H9 (cell line): ENCODE results near the gene SNX11. TPM values are rescaled to one million over a fixed set of nuclear protein-coding genes. Genes with fewer than 3 reads are reported as not detected.

Source experiments
- DNase-seq: peaks from one replicate; pipeline ENCODE4 v3.0.0-alpha.2; 2017
- H2AFZ ChIP-seq: one replicate; pipeline ENCODE4 v1.6.1; 2013; ENCODE audit warnings: mild to moderate bottlenecking, low read length, control low read depth, moderate library complexity
- H2AK5ac ChIP-seq: 2 replicates; pipeline ENCODE4 v1.6.1; 2013; ENCODE audit warnings: low read length, control low read depth, mixed read lengths; ENCODE audit not compliant: insufficient read length
- H2BK120ac ChIP-seq: one replicate; pipeline ENCODE4 v1.6.1; 2013; ENCODE audit warnings: low read depth, mild to moderate bottlenecking, low read length, control low read depth, inconsistent platforms; ENCODE audit not compliant: poor library complexity, severe bottlenecking
- H2BK12ac ChIP-seq: 2 replicates; pipeline ENCODE4 v1.6.1; 2013; ENCODE audit warnings: low read length, control low read depth, mixed read lengths, low read depth; ENCODE audit not compliant: insufficient read length
- H2BK15ac ChIP-seq: 2 replicates; pipeline ENCODE4 v1.6.1; 2013; ENCODE audit warnings: low read depth, low read length, control low read depth
- H2BK20ac ChIP-seq: one replicate; pipeline ENCODE4 v1.6.1; 2013; ENCODE audit warnings: low read depth, mild to moderate bottlenecking, low read length, control low read depth, inconsistent platforms; ENCODE audit not compliant: poor library complexity, severe bottlenecking
- H2BK5ac ChIP-seq: 2 replicates; pipeline ENCODE4 v1.6.1; 2013; ENCODE audit warnings: low read length, control low read depth, mixed read lengths; ENCODE audit not compliant: insufficient read length
- H3K14ac ChIP-seq: 2 replicates; pipeline ENCODE4 v1.6.1; 2013; ENCODE audit warnings: low read length, control low read depth; ENCODE audit not compliant: insufficient read depth
- H3K18ac ChIP-seq: 2 replicates; pipeline ENCODE4 v1.6.1; 2013; ENCODE audit warnings: low read depth, mild to moderate bottlenecking, mixed read lengths, low read length, control low read depth; ENCODE audit not compliant: insufficient read length
- H3K23ac ChIP-seq: 2 replicates; pipeline ENCODE4 v1.6.1; 2013; ENCODE audit warnings: low read length, control low read depth, mixed read lengths, low read depth; ENCODE audit not compliant: insufficient read length
- H3K23me2 ChIP-seq: 2 replicates; pipeline ENCODE4 v1.6.1; 2013; ENCODE audit warnings: low read depth, mild to moderate bottlenecking, mixed read lengths, low read length, control low read depth; ENCODE audit not compliant: insufficient read length, poor library complexity, severe bottlenecking
- H3K27ac ChIP-seq: 2 replicates; pipeline ENCODE4 v1.5.1; 2013; ENCODE audit warnings: low read length, control low read depth, mixed read lengths, low read depth; ENCODE audit not compliant: insufficient read length
- H3K27me3 ChIP-seq: 2 replicates; pipeline ENCODE4 v1.6.1; 2013; ENCODE audit warnings: low read length, control low read depth, inconsistent platforms; ENCODE audit not compliant: insufficient read depth
- H3K4ac ChIP-seq: 2 replicates; pipeline ENCODE4 v1.6.1; 2013; ENCODE audit warnings: low read depth, mild to moderate bottlenecking, control low read depth, inconsistent platforms, low read length, moderate library complexity
- H3K4me1 ChIP-seq: 2 replicates; pipeline ENCODE4 v1.6.1; 2013; ENCODE audit warnings: low read length, control low read depth, inconsistent platforms; ENCODE audit not compliant: insufficient read depth
- H3K4me2 ChIP-seq: 2 replicates; pipeline ENCODE4 v1.6.1; 2013; ENCODE audit warnings: low read length, control low read depth, mixed read lengths; ENCODE audit not compliant: insufficient read length, insufficient read depth
- H3K56ac ChIP-seq: 2 replicates; pipeline ENCODE4 v1.6.1; 2013; ENCODE audit warnings: low read depth, mild to moderate bottlenecking, mixed read lengths, low read length, control low read depth; ENCODE audit not compliant: insufficient read length
- H3K79me1 ChIP-seq: 2 replicates; pipeline ENCODE4 v1.6.1; 2013; ENCODE audit warnings: low read depth, mild to moderate bottlenecking, moderate library complexity, low read length, control low read depth, inconsistent platforms; ENCODE audit not compliant: insufficient read depth, poor library complexity, severe bottlenecking
- H3K79me2 ChIP-seq: 2 replicates; pipeline ENCODE4 v1.6.1; 2013; ENCODE audit warnings: low read length, control low read depth, inconsistent platforms; ENCODE audit not compliant: insufficient read depth
- H3K9ac ChIP-seq: 2 replicates; pipeline ENCODE4 v1.6.1; 2013; ENCODE audit warnings: low read length, control low read depth, mixed read lengths; ENCODE audit not compliant: insufficient read length; ENCODE audit errors: extremely low read depth
- H3K9me3 ChIP-seq: one replicate; pipeline ENCODE4 v1.6.1; 2013; ENCODE audit warnings: low read depth, low read length, inconsistent platforms; ENCODE audit not compliant: control insufficient read depth
- H3T11ph ChIP-seq: one replicate; pipeline ENCODE4 v1.6.1; 2013; ENCODE audit warnings: mild to moderate bottlenecking, low read length, control low read depth, inconsistent platforms
- H4K20me1 ChIP-seq: one replicate; pipeline ENCODE4 v1.6.1; 2013; ENCODE audit not compliant: control insufficient read depth, insufficient read length, insufficient read depth
- H4K5ac ChIP-seq: 2 replicates; pipeline ENCODE4 v1.6.1; 2013; ENCODE audit warnings: low read depth, mild to moderate bottlenecking, mixed read lengths, low read length, control low read depth; ENCODE audit not compliant: insufficient read length
- H4K8ac ChIP-seq: replicated peaks from 2 replicates; pipeline ENCODE4 v1.6.1; 2013; ENCODE audit warnings: low read length, control low read depth, mixed read lengths, low read depth; ENCODE audit not compliant: insufficient read length
- H4K91ac ChIP-seq: 2 replicates; pipeline ENCODE4 v1.6.1; 2013; ENCODE audit warnings: low read depth, mild to moderate bottlenecking, moderate library complexity, mixed read lengths, low read length, control low read depth; ENCODE audit not compliant: insufficient read length
- H3K27ac Mint-ChIP-seq, 3 experiments: 2 replicates in 2 of 3; 3 replicates in 1 of 3; pipeline ENCODE4 v1.8.0; 2020 to 2021; ENCODE audit warnings: mixed read lengths in 3 of 3, mild to moderate bottlenecking in 1 of 3, moderate library complexity in 1 of 3
- H3K27me3 Mint-ChIP-seq: 2 replicates; pipeline ENCODE4 v1.8.0; 2021; ENCODE audit warnings: low read depth, mild to moderate bottlenecking, moderate library complexity, mixed read lengths
- H3K36me3 Mint-ChIP-seq, 3 experiments: 2 replicates in 2 of 3; 3 replicates in 1 of 3; pipeline ENCODE4 v1.8.0; 2020 to 2021; ENCODE audit warnings: low read depth in 3 of 3, mixed read lengths in 3 of 3; ENCODE audit not compliant: insufficient read depth in 1 of 3
- H3K4me1 Mint-ChIP-seq, 2 experiments: 2 replicates each; pipeline ENCODE4 v1.8.0; 2020; ENCODE audit warnings: mixed read lengths in 2 of 2
- H3K4me3 Mint-ChIP-seq, 2 experiments: 2 replicates in 1 of 2; 3 replicates in 1 of 2; pipeline ENCODE4 v1.8.0; 2020 to 2021; ENCODE audit warnings: mild to moderate bottlenecking in 2 of 2, mixed read lengths in 2 of 2, moderate library complexity in 1 of 2
- H3K9me3 Mint-ChIP-seq, 2 experiments: 2 replicates in 1 of 2; 3 replicates in 1 of 2; pipeline ENCODE4 v1.8.0; 2020; ENCODE audit warnings: mild to moderate bottlenecking in 2 of 2, mixed read lengths in 2 of 2, moderate library complexity in 1 of 2
- CTCF ChIP-seq: fragments of 200-600 bp; sonication (generic); conservative IDR thresholded peaks from 3 replicates; pipeline ENCODE4 v1.8.0; 2021; ENCODE audit warnings: antibody characterized with exemption, mild to moderate bottlenecking
- WGBS: extraction: QIAGEN DNeasy Blood & Tissue Kit; methylation state at CpG from one replicate; pipeline ENCODE4 v1.1.7; 2013; ENCODE audit warnings: missing lambda C conversion rate, low lambda C conversion rate, mixed read lengths; ENCODE audit not compliant: insufficient read length; ENCODE audit errors: extremely low coverage; 5-methylcytosine and 5-hydroxymethylcytosine counted together
- total RNA-seq: library from RNA; stranded (reverse); gene quantifications from 2 replicates; pipeline ENCODE4 v1.2.1, GENCODE V29; 2021

The SNX11 gene
- total RNA-seq, 1 experiment from 2014 or later, result 20.0 TPM

GRCh38 chr17:48068491-48068961, 39.0 kb upstream of the SNX11 start:
- H3K9me3 Mint-ChIP-seq, result no peaks in the 10 kb centered on the region
- Histone ChIP-seq H3K79me1 (no peaks in the 10 kb centered on the region), H2BK15ac (no peak overlapping the region), H4K91ac (no peak overlapping the region), H4K5ac (no peak overlapping the region), H3K4me2 (no peak overlapping the region), H3K9me3 (no peaks in the 10 kb centered on the region), H3K18ac (no peak overlapping the region), H4K20me1 (no peaks in the 10 kb centered on the region), H3K27ac (no peak overlapping the region), H3K23me2 (no peaks in the 10 kb centered on the region), H2BK5ac (no peak overlapping the region), H3K27me3 (no peaks in the 10 kb centered on the region), H2AK5ac (no peak overlapping the region), H3K79me2 (no peaks in the 10 kb centered on the region), H3K23ac (no peak overlapping the region), H2AFZ (no peak overlapping the region), H4K8ac (no peak overlapping the region), H3K9ac (no peak overlapping the region), H3K4me1 (no peaks in the 10 kb centered on the region), H3T11ph (no peak overlapping the region), H2BK20ac (no peak overlapping the region), H2BK120ac (no peak overlapping the region), H3K56ac (no peak overlapping the region), H3K14ac (no peak overlapping the region), H2BK12ac (no peak overlapping the region), H3K4ac (no peak overlapping the region)
- peak overlapping the region in 2 of 3 experiments; percentile 70 to 80; a peak in 5 of 7 replicates for H3K27ac Mint-ChIP-seq
- DNase-seq, result peak; percentile 76
- no peaks in the 10 kb centered on the region; the same call in 1 of the 2 replicates for H3K27me3 Mint-ChIP-seq
- H3K4me3 Mint-ChIP-seq, result no peak overlapping the region
- WGBS, result no CpG with 5 or more reads among the region's 3 CpGs
- H3K4me1 Mint-ChIP-seq, result peaks cover 11 to 13% of the 10 kb centered on the region in 2 experiments
- peak; percentile 68 for TF ChIP-seq CTCF
- H3K36me3 Mint-ChIP-seq, result peaks cover 17 to 83% (median 63%) of the 10 kb centered on the region in 3 experiments
